ACC112 (cell line): ENCODE measurements around the gene ZC3H18.

Experiments
- H2AFZ ChIP-seq: fragments of 200-600 bp; sonication (generic); one replicate; pipeline ENCODE4 v1.6.0; 2017; ENCODE audit warnings: antibody characterized with exemption, low read length; ENCODE audit not compliant: unreplicated experiment
- H3K27ac ChIP-seq: fragments of 200-600 bp; sonication (generic); 2 replicates; pipeline ENCODE4 v1.5.1; 2014; ENCODE audit warnings: low read depth, mild to moderate bottlenecking, antibody characterized with exemption, low read length, moderate library complexity
- H3K27me3 ChIP-seq: fragments of 200-600 bp; sonication (generic); 2 replicates; pipeline ENCODE4 v1.6.1; 2014; ENCODE audit warnings: mild to moderate bottlenecking, antibody characterized with exemption, low read length, moderate library complexity, mixed read lengths; ENCODE audit not compliant: insufficient read depth
- H3K36me3 ChIP-seq: fragments of 200-600 bp; sonication (generic); 2 replicates; pipeline ENCODE4 v1.6.1; 2016; ENCODE audit warnings: mild to moderate bottlenecking, antibody characterized with exemption, low read length, moderate library complexity, mixed read lengths; ENCODE audit not compliant: insufficient read depth
- H3K4me1 ChIP-seq: fragments of 200-600 bp; sonication (generic); one replicate; pipeline ENCODE4 v1.6.1; 2016; ENCODE audit warnings: low read length, mixed read lengths; ENCODE audit not compliant: insufficient read depth, unreplicated experiment, control insufficient read depth
- H3K4me3 ChIP-seq: fragments of 200-600 bp; sonication (generic); 2 replicates; pipeline ENCODE4 v1.5.1; 2014; ENCODE audit warnings: mild to moderate bottlenecking, low read depth, low read length
- H3K79me2 ChIP-seq: fragments of 200-600 bp; sonication (generic); one replicate; pipeline ENCODE4 v1.6.0; 2016; ENCODE audit warnings: low read length; ENCODE audit not compliant: control insufficient read depth, unreplicated experiment, insufficient read depth

The ZC3H18 gene

DNA sequence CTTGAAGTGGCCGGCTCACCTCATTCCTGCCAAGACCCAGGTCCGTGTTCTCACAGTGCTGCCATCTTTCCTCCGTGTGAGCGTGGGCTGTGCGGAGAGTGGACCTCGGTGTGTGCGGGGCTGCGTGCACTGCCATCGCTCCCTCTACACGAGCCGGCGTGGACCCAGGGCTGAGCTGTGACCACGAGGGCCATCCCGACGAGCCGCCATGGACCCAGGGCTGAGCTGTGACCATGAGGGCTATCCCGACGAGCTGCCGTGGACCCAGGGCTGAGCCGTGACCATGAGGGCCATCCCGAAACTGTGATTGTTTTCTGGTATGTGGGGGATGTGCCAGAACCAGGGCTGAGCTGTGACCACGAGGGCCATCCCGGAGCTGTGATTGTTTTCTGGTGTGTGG lies 101.6 kb downstream of the ZC3H18 start:
- no peaks in the 10 kb centered on the region for H3K36me3 ChIP-seq

DNA sequence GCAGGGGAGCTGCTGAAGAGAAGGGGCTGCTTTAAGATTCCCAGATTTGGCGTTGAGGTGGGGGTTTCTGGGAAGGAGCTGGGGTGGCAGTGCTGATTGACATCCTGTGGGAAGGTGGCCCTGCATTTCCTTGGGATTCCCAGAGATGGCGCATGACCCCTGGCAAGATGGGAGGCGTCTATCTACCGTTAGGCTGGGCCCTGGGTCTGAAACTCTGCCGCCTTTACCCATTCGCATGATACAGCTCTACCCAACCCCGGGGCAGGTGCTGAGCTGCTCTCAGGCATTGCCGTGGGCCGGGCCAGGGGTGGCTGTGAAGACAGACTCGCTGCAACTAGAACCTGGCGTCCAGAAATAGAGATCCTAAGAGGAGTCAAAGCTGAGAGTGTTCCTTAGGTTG lies 102.6 kb downstream of the ZC3H18 start:
- no peak overlapping the region for H2AFZ ChIP-seq
- no peaks in the 10 kb centered on the region for H3K4me1 ChIP-seq
- no peaks in the 10 kb centered on the region for H3K27me3 ChIP-seq
- no peak overlapping the region for H3K4me3 ChIP-seq
- H3K79me2 ChIP-seq, result no peaks in the 10 kb centered on the region
- H3K36me3 ChIP-seq, result no peaks in the 10 kb centered on the region
- no peak overlapping the region for H3K27ac ChIP-seq

More for the DNA sequence above, 101.6 kb downstream of the ZC3H18 start:
- Histone ChIP-seq H3K4me1 (no peaks in the 10 kb centered on the region), H2AFZ (no peak overlapping the region), H3K79me2 (no peaks in the 10 kb centered on the region), H3K4me3 (no peak overlapping the region), H3K27ac (no peak overlapping the region), H3K27me3 (no peaks in the 10 kb centered on the region)

GRCh38 chr16:88673716-88674379 lies 103.6 kb downstream of the ZC3H18 start:
- Histone ChIP-seq H3K4me1 (no peaks in the 10 kb centered on the region), H3K36me3 (no peaks in the 10 kb centered on the region), H3K4me3 (no peak overlapping the region), H3K79me2 (no peaks in the 10 kb centered on the region), H3K27ac (no peak overlapping the region), H2AFZ (no peak overlapping the region), H3K27me3 (peaks cover 3% of the 10 kb centered on the region; the same call in 1 of the 2 replicates)

DNA sequence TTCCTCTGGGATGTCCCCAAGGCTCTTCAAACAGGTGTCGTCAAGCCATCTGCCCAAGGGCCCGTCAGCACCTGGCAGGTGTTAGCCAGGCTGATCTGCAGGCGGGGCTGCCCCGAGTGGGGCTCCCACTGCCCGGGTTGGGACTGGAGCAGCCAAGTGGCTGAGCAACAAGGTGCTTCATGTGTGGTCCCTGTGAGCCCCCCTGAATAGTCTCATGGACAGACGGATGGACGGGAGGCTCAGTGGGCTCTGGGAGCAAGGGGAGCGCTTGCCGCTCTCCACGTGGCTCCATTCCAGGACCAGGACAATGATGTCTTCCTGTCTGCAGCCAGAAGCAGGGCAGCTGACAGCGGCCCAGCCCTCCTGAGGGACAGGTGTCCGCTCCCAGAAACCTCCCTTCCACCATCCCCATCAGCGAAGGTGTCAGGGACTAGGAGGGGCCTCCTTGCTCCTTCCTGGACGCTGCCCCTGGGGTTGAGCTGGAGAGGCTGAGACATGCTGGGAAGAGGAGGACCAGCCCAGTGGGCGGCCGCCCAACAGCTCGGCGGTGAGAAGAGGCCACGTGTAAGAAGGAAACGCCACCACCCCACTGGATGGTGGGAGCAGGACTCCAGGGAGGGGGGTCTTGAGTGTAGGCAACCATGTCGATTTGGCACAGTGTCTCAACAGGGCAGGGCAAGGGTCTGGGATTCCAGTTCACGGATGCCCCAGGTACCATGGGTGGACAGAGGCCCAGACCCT lies 106.5 kb downstream of the ZC3H18 start:
- no peaks in the 10 kb centered on the region for H3K79me2 ChIP-seq
- no peak overlapping the region for H3K27ac ChIP-seq
- peaks cover 4% of the 10 kb centered on the region; the same call in 1 of the 2 replicates for H3K27me3 ChIP-seq
- no peaks in the 10 kb centered on the region for H3K36me3 ChIP-seq
- no peak overlapping the region for H2AFZ ChIP-seq
- no peak overlapping the region for H3K4me3 ChIP-seq
- H3K4me1 ChIP-seq, result peaks cover 1% of the 10 kb centered on the region

GRCh38 chr16:88677721-88678120 lies 107.5 kb downstream of the ZC3H18 start:
- Histone ChIP-seq H3K36me3 (no peaks in the 10 kb centered on the region), H3K4me1 (peaks cover 4% of the 10 kb centered on the region), H2AFZ (no peak overlapping the region), H3K27ac (no peak overlapping the region), H3K27me3 (peaks cover 4% of the 10 kb centered on the region; the same call in 1 of the 2 replicates), H3K79me2 (no peaks in the 10 kb centered on the region), H3K4me3 (no peak overlapping the region)

DNA sequence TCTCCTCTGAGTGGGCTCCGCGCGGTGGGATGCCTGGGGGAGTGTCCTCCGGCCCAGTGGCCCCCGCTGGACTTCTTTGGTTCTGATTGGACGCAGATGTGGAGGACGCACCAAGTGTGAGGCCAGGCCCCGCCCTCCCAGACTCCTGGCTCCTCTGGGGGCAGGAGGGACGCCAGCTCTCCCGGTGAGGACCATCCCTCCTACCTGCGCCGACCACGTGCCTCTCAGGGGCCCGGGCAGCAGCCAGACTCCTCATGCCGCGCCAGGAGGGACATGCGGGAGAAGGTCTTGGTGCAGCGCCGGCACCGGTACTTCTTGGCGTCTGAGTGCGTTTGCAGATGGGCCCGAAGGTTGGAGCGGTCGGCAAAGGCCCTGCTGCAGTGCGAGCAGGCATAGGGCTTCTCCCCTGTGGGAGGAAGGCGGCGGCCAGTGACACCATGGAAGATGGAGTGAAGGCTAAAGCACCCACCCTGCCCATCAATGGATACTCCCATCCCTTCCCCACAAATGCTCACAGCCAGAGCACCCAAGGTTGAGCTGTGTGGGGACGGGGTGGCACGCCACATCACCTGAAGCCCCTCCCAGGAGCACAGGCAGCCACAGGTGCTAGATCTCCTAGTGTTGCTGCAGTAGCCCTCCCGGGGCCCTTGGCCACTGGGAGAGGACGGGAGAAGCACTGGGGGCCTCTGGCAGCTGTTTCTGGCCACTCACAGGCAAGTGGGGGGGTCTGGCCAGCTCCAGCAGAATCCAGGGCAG lies 108.2 kb downstream of the ZC3H18 start:
- H3K4me1 ChIP-seq, result peaks cover 4% of the 10 kb centered on the region
- H2AFZ ChIP-seq, result no peak overlapping the region
- H3K36me3 ChIP-seq, result no peaks in the 10 kb centered on the region
- H3K79me2 ChIP-seq, result no peaks in the 10 kb centered on the region
- H3K27ac ChIP-seq, result no peak overlapping the region
- H3K4me3 ChIP-seq, result no peak overlapping the region
- peaks cover 4% of the 10 kb centered on the region; the same call in 1 of the 2 replicates for H3K27me3 ChIP-seq

- Histone ChIP-seq H3K4me1 (peaks cover 14% of the 10 kb centered on the region), H3K79me2 (no peaks in the 10 kb centered on the region), H2AFZ (no peak overlapping the region), H3K27ac (no peak overlapping the region), H3K36me3 (no peaks in the 10 kb centered on the region), H3K27me3 (peaks cover 8% of the 10 kb centered on the region; the same call in 1 of the 2 replicates), H3K4me3 (no peak overlapping the region)
Observed at GRCh38 chr16:88680554-88681083, 110.4 kb downstream of the ZC3H18 start.

GRCh38 chr16:88681084-88681680 lies 111.0 kb downstream of the ZC3H18 start:
- Histone ChIP-seq H3K36me3 (no peaks in the 10 kb centered on the region), H2AFZ (no peak overlapping the region), H3K4me3 (no peak overlapping the region), H3K27ac (no peak overlapping the region), H3K27me3 (peaks cover 11% of the 10 kb centered on the region; the same call in 1 of the 2 replicates), H3K79me2 (no peaks in the 10 kb centered on the region), H3K4me1 (peaks cover 19% of the 10 kb centered on the region)
